ENCODE results near the gene CHCHD3. TPM values are rescaled to one million over a fixed set of nuclear protein-coding genes. Genes with fewer than 3 reads are reported as not detected.

CHCHD3 gene
- polyA plus RNA-seq, 2 of the 4 experiments (the other 2 are of a cell fraction), result 96.7 to 139 TPM

GRCh38 chr7:132865366-132866143 is 216.3 kb downstream of the CHCHD3 start:
- CTCF ChIA-PET, result interaction anchor here (0.6 kb wide), 1 partner anchor 285 kb away, joined by 3 read pairs; no protein-coding TSS in a partner anchor
- no peak for DNase-seq (ENCODE audit: low read depth in 1 of 2, low spot score in 1 of 2)
- H3K4me1 ChIP-seq, result no peaks in the 10 kb centered on the region
- POLR2A ChIA-PET, result no interaction called here
- no peak overlapping the region for H3K4me3 ChIP-seq
- no peak for FAIRE-seq
- no peak for ATAC-seq
- TF ChIP-seq NPAS2 (CRISPR knock-in tag; IDR thresholded peaks at IDR 0.05; ENCODE audit: borderline replicate concordance), result no peak
- TF ChIP-seq REST (IDR thresholded peaks at IDR 0.05), result no peak
- TF ChIP-seq POLR2A (IDR thresholded peaks at IDR 0.05; ENCODE audit: low read length), result no peak
- no peak for TF ChIP-seq NR3C1 (IDR thresholded peaks at IDR 0.05)
- no peak for TF ChIP-seq SMC3 (IDR thresholded peaks at IDR 0.05)
- TF ChIP-seq ZFP36 (IDR thresholded peaks at IDR 0.05; ENCODE audit: borderline replicate concordance, partially characterized antibody), result no peak
- no peak for TF ChIP-seq GATA3 (IDR thresholded peaks at IDR 0.05; ENCODE audit: borderline replicate concordance)
- TF ChIP-seq HOXA7 (CRISPR knock-in tag; IDR thresholded peaks at IDR 0.05), result no peak
- 91% methylated on average over 11 of the region's 11 CpGs for WGBS (ENCODE audit: missing lambda C conversion rate)
- no peaks in the 10 kb centered on the region for H3K9me3 ChIP-seq
- no peak overlapping the region for H3K4me2 ChIP-seq
- no peak overlapping the region for H3K27ac ChIP-seq

- ChIA-PET CTCF (no interaction called here), POLR2A (no interaction called here)
- FAIRE-seq (no peak), DNase-seq (ENCODE audit: low read depth in 1 of 2, low spot score in 1 of 2) (no peak), ATAC-seq (no peak)
- WGBS (ENCODE audit: missing lambda C conversion rate), result 68% methylated on average over 4 of the region's 4 CpGs
- H3K27ac ChIP-seq, result no peak overlapping the region
- TF ChIP-seq HOXB13 (CRISPR knock-in tag; IDR thresholded peaks at IDR 0.05; ENCODE audit: low read depth), result no peak
- no peak for TF ChIP-seq SMC3 (IDR thresholded peaks at IDR 0.05)
- TF ChIP-seq ZSCAN20 (CRISPR knock-in tag; IDR thresholded peaks at IDR 0.05), result no peak
- no peak for TF ChIP-seq HES2 (IDR thresholded peaks at IDR 0.05)
- no peak for TF ChIP-seq EHMT2 (IDR thresholded peaks at IDR 0.05; ENCODE audit: low read depth)
- TF ChIP-seq CEBPB (IDR thresholded peaks at IDR 0.05), result no peak
- no peak for TF ChIP-seq CTCF (IDR thresholded peaks at IDR 0.05)
- TF ChIP-seq EP300 (IDR thresholded peaks at IDR 0.05), result no peak
- no peak for TF ChIP-seq RAD21 (conservative IDR thresholded peaks at IDR 0.05 in 1 of 2, IDR thresholded peaks at IDR 0.05 in 1 of 2)
- TF ChIP-seq REST (IDR thresholded peaks at IDR 0.05), result no peak
- TF ChIP-seq JUNB (IDR thresholded peaks at IDR 0.05), result no peak
- TF ChIP-seq ELK1 (IDR thresholded peaks at IDR 0.05; ENCODE audit: low read depth, low read length), result no peak
- TF ChIP-seq SREBF2 (IDR thresholded peaks at IDR 0.05), result no peak
- no peak for TF ChIP-seq ZC3H11A (IDR thresholded peaks at IDR 0.05)
- TF ChIP-seq HDAC2 (IDR thresholded peaks at IDR 0.05), result no peak
- TF ChIP-seq HOXB5 (CRISPR knock-in tag; IDR thresholded peaks at IDR 0.05), result no peak
- no peak for TF ChIP-seq JUN (IDR thresholded peaks at IDR 0.05)
- H3K4me1 ChIP-seq, result no peaks in the 10 kb centered on the region
- no peak overlapping the region for H3K4me2 ChIP-seq
- H3K9me3 ChIP-seq, result no peaks in the 10 kb centered on the region
- no peak overlapping the region for H3K4me3 ChIP-seq
These were observed 219.8 kb downstream of the CHCHD3 start for GRCh38 chr7:132861940-132862554.
